GM23338 (cell line): ENCODE measurements around the gene PSD4. TPM values are rescaled to one million over a fixed set of nuclear protein-coding genes. Genes with fewer than 3 reads are reported as not detected.

Experiments
- ATAC-seq: fragments of 200-7000 bp; cut with Tn5 transposase; 3 replicates; pipeline ENCODE4 v1.9.1; 2020
- DNase-seq: peaks from one replicate; pipeline ENCODE4 v3.0.0-alpha.2; 2015; ENCODE audit warnings: low spot score
- H2AFZ ChIP-seq: fragments of 200-600 bp; sonication (generic); 2 replicates; pipeline ENCODE4 v1.8.0; 2016; ENCODE audit warnings: antibody characterized with exemption, mild to moderate bottlenecking, moderate library complexity
- H3F3A ChIP-seq: fragments of 200-600 bp; sonication (generic); replicated peaks from 2 replicates; pipeline ENCODE4 v1.8.0; 2017; ENCODE audit warnings: antibody characterized with exemption, mixed run types, low read depth
- H3K27ac ChIP-seq: fragments of 200-600 bp; sonication (generic); 2 replicates; pipeline ENCODE4 v1.6.1; 2016; ENCODE audit warnings: low read depth
- H3K27me3 ChIP-seq: fragments of 200-600 bp; sonication (generic); 2 replicates; pipeline ENCODE4 v1.8.0; 2016; ENCODE audit warnings: mild to moderate bottlenecking, mixed run types, moderate library complexity; ENCODE audit not compliant: insufficient read depth
- H3K36me3 ChIP-seq: fragments of 200-600 bp; sonication (generic); 2 replicates; pipeline ENCODE4 v1.8.0; 2016; ENCODE audit warnings: mild to moderate bottlenecking; ENCODE audit not compliant: insufficient read depth
- H3K4me1 ChIP-seq: fragments of 200-600 bp; sonication (generic); 2 replicates; pipeline ENCODE4 v1.8.0; 2016; ENCODE audit warnings: mild to moderate bottlenecking, moderate library complexity; ENCODE audit not compliant: insufficient read depth
- H3K4me2 ChIP-seq: fragments of 200-600 bp; sonication (generic); 2 replicates; pipeline ENCODE4 v1.7.1; 2017; ENCODE audit warnings: mixed run types
- H3K4me3 ChIP-seq: fragments of 200-600 bp; sonication (generic); 2 replicates; pipeline ENCODE4 v1.6.1; 2016; ENCODE audit warnings: mixed run types
- H3K79me2 ChIP-seq: fragments of 200-600 bp; sonication (generic); replicated peaks from 2 replicates; pipeline ENCODE4 v1.8.0; 2017; ENCODE audit warnings: mild to moderate bottlenecking; ENCODE audit not compliant: insufficient read depth
- H3K9me2 ChIP-seq: fragments of 200-600 bp; sonication (generic); 2 replicates; pipeline ENCODE4 v1.8.0; 2017; ENCODE audit not compliant: insufficient read depth
- H4K20me1 ChIP-seq: fragments of 200-600 bp; sonication (generic); replicated peaks from 2 replicates; pipeline ENCODE4 v1.8.0; 2017; ENCODE audit warnings: mild to moderate bottlenecking; ENCODE audit not compliant: insufficient read depth
- H3K27ac Mint-ChIP-seq: 2 replicates; pipeline ENCODE4 v1.8.0; 2020; ENCODE audit warnings: inconsistent platforms, mild to moderate bottlenecking, moderate library complexity, mixed read lengths
- H3K27me3 Mint-ChIP-seq: 3 replicates; pipeline ENCODE4 v1.8.0; 2022; ENCODE audit warnings: low read depth, mild to moderate bottlenecking, moderate library complexity, mixed read lengths, inconsistent platforms; ENCODE audit not compliant: insufficient read depth, poor library complexity
- H3K36me3 Mint-ChIP-seq: 3 replicates; pipeline ENCODE4 v1.8.0; 2021; ENCODE audit warnings: low read depth, mild to moderate bottlenecking, inconsistent platforms, moderate library complexity, mixed read lengths
- H3K4me1 Mint-ChIP-seq: 3 replicates; pipeline ENCODE4 v1.8.0; 2020; ENCODE audit warnings: mild to moderate bottlenecking, inconsistent platforms, mixed read lengths
- H3K4me3 Mint-ChIP-seq: 3 replicates; pipeline ENCODE4 v1.8.0; 2021; ENCODE audit warnings: moderate library complexity, mild to moderate bottlenecking, inconsistent platforms, mixed read lengths
- H3K9me3 Mint-ChIP-seq: 3 replicates; pipeline ENCODE4 v1.8.0; 2020; ENCODE audit warnings: moderate library complexity, mild to moderate bottlenecking, inconsistent platforms, mixed read lengths
- CREB1 ChIP-seq: fragments of 250-450 bp; sonication (Bioruptor Pico); IDR thresholded peaks from 2 replicates; pipeline ENCODE4 v1.5.0; 2020; ENCODE audit warnings: low read depth, mild to moderate bottlenecking, moderate library complexity
- EZH2 ChIP-seq: fragments of 200-600 bp; sonication (generic); IDR thresholded peaks from one replicate; pipeline ENCODE4 v1.8.0; 2017; ENCODE audit warnings: antibody characterized with exemption, mild to moderate bottlenecking, low read depth; ENCODE audit not compliant: unreplicated experiment
- EZH2phosphoT487 ChIP-seq: fragments of 200-600 bp; sonication (generic); IDR thresholded peaks from one replicate; pipeline ENCODE4 v1.8.1; 2018; ENCODE audit warnings: antibody characterized with exemption; ENCODE audit not compliant: unreplicated experiment
- JUNB ChIP-seq: IDR thresholded peaks from one replicate; pipeline ENCODE4 v1.6.1; 2016; ENCODE audit warnings: antibody characterized with exemption; ENCODE audit not compliant: unreplicated experiment
- NANOG ChIP-seq: IDR thresholded peaks from 2 replicates; pipeline ENCODE4 v1.6.1; 2016; ENCODE audit warnings: antibody characterized with exemption, borderline replicate concordance
- POLR2AphosphoS5 ChIP-seq: IDR thresholded peaks from 2 replicates; pipeline ENCODE4 v1.6.1; 2016; ENCODE audit warnings: antibody characterized with exemption, low read depth
- STAT1 ChIP-seq: IDR thresholded peaks from one replicate; pipeline ENCODE4 v1.6.1; 2016; ENCODE audit warnings: antibody characterized with exemption; ENCODE audit not compliant: unreplicated experiment
- ZNF114 ChIP-seq: fragments of 250-450 bp; sonication (Bioruptor Pico); IDR thresholded peaks from 2 replicates; pipeline ENCODE4 v1.5.0; 2020; ENCODE audit warnings: mild to moderate bottlenecking, moderate library complexity
- ZNF331 ChIP-seq: fragments of 250-450 bp; sonication (Bioruptor Pico); IDR thresholded peaks from 2 replicates; pipeline ENCODE4 v1.5.0; 2020; ENCODE audit warnings: low read depth, mild to moderate bottlenecking, moderate library complexity
- polyA plus RNA-seq: library from polyadenylated mRNA; unstranded; fragments of >200 nt; fragmentation: Nextera tagmentation; extraction: Ambion mirVana; gene quantifications from 2 replicates; pipeline ENCODE4 v1.2.1, GENCODE V29; 2016
- total RNA-seq: library from RNA; depleted of rRNA; stranded (reverse); fragments of >200 nt; shearing (Covaris generic); gene quantifications from 2 replicates; pipeline ENCODE4 v1.2.3, GENCODE V29; 2014
- TF ChIP-seq, protein P1 (sequence below), 2 experiments: fragments of 200-600 bp in 1 of 2; sonication (generic) in 1 of 2; conservative IDR thresholded peaks; 2 replicates each; pipeline versions ENCODE4 v1.5.1 to v1.6.1; 2016 to 2017; ENCODE audit warnings: antibody characterized with exemption in 2 of 2, low read depth in 2 of 2, mild to moderate bottlenecking in 2 of 2, moderate library complexity in 1 of 2
- TF ChIP-seq, protein P2 (sequence below): IDR thresholded peaks from one replicate; pipeline ENCODE4 v1.6.1; 2018; ENCODE audit warnings: antibody characterized with exemption; ENCODE audit not compliant: unreplicated experiment
- TF ChIP-seq, protein P3 (sequence below): fragments of 250-450 bp; sonication (Bioruptor Pico); IDR thresholded peaks from 2 replicates; pipeline ENCODE4 v1.5.0; 2020; ENCODE audit warnings: mild to moderate bottlenecking, moderate library complexity
- TF ChIP-seq, protein P4 (sequence below): IDR thresholded peaks from 2 replicates; pipeline ENCODE4 v1.6.1; 2016; ENCODE audit warnings: antibody characterized with exemption

Gene PSD4
- total and polyA plus RNA-seq, 2 experiments from 2014 or later: 0.06 to 0.66 TPM

DNA sequence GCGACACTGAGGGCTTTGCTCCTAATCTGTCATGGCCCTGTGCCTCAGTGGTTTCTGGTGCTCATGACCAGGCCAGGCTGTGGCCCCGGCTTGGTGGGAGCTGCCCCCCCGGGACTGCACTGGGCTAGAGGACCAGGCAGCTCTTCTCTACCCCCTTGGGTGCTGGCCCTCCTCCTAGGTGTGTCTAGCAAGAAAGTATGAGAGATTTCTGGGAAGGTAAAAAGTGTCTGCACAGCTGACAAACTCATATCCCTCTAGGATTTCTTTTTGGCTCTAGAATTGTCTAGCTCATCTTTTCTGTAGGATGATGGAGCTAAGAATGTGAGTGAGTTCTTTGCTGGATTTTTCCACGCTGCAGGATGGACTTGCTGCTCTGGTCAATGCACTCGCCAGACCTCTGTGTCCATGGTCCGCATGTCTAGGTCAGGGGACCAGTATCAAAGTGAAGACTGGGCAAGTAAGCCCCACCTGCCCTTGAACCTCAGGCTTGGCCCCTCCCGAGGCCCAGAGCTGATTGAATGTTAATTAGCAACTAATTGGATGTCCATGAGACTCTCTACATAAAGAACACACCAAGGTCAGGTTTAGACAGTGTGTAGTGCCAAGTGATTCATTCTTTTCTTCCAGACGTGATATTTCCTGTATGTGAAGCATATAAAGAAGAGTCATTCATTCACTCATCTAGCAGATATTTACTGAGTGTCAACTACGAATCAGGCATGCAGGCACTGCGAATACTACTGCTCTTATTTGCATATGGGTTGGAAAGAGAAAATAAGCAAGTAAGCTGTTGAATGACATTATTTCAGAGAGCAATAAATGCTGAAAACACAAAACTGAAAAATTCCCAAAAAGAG lies 15.6 kb upstream of the PSD4 start:
- TF ChIP-seq, protein P1, sequence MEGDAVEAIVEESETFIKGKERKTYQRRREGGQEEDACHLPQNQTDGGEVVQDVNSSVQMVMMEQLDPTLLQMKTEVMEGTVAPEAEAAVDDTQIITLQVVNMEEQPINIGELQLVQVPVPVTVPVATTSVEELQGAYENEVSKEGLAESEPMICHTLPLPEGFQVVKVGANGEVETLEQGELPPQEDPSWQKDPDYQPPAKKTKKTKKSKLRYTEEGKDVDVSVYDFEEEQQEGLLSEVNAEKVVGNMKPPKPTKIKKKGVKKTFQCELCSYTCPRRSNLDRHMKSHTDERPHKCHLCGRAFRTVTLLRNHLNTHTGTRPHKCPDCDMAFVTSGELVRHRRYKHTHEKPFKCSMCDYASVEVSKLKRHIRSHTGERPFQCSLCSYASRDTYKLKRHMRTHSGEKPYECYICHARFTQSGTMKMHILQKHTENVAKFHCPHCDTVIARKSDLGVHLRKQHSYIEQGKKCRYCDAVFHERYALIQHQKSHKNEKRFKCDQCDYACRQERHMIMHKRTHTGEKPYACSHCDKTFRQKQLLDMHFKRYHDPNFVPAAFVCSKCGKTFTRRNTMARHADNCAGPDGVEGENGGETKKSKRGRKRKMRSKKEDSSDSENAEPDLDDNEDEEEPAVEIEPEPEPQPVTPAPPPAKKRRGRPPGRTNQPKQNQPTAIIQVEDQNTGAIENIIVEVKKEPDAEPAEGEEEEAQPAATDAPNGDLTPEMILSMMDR (conservative IDR thresholded peaks at IDR 0.05; ENCODE audit: low read depth in 2 of 2): no peak
- TF ChIP-seq JUNB (no peak), NANOG (no peak), CREB1 (no peak), EZH2 (no peak), POLR2AphosphoS5 (no peak), STAT1 (no peak), ZNF114 (CRISPR knock-in tag) (no peak), EZH2phosphoT487 (no peak), ZNF331 (CRISPR knock-in tag) (no peak)
- TF ChIP-seq, protein P2, sequence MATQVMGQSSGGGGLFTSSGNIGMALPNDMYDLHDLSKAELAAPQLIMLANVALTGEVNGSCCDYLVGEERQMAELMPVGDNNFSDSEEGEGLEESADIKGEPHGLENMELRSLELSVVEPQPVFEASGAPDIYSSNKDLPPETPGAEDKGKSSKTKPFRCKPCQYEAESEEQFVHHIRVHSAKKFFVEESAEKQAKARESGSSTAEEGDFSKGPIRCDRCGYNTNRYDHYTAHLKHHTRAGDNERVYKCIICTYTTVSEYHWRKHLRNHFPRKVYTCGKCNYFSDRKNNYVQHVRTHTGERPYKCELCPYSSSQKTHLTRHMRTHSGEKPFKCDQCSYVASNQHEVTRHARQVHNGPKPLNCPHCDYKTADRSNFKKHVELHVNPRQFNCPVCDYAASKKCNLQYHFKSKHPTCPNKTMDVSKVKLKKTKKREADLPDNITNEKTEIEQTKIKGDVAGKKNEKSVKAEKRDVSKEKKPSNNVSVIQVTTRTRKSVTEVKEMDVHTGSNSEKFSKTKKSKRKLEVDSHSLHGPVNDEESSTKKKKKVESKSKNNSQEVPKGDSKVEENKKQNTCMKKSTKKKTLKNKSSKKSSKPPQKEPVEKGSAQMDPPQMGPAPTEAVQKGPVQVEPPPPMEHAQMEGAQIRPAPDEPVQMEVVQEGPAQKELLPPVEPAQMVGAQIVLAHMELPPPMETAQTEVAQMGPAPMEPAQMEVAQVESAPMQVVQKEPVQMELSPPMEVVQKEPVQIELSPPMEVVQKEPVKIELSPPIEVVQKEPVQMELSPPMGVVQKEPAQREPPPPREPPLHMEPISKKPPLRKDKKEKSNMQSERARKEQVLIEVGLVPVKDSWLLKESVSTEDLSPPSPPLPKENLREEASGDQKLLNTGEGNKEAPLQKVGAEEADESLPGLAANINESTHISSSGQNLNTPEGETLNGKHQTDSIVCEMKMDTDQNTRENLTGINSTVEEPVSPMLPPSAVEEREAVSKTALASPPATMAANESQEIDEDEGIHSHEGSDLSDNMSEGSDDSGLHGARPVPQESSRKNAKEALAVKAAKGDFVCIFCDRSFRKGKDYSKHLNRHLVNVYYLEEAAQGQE: no peak
- TF ChIP-seq, protein P3, sequence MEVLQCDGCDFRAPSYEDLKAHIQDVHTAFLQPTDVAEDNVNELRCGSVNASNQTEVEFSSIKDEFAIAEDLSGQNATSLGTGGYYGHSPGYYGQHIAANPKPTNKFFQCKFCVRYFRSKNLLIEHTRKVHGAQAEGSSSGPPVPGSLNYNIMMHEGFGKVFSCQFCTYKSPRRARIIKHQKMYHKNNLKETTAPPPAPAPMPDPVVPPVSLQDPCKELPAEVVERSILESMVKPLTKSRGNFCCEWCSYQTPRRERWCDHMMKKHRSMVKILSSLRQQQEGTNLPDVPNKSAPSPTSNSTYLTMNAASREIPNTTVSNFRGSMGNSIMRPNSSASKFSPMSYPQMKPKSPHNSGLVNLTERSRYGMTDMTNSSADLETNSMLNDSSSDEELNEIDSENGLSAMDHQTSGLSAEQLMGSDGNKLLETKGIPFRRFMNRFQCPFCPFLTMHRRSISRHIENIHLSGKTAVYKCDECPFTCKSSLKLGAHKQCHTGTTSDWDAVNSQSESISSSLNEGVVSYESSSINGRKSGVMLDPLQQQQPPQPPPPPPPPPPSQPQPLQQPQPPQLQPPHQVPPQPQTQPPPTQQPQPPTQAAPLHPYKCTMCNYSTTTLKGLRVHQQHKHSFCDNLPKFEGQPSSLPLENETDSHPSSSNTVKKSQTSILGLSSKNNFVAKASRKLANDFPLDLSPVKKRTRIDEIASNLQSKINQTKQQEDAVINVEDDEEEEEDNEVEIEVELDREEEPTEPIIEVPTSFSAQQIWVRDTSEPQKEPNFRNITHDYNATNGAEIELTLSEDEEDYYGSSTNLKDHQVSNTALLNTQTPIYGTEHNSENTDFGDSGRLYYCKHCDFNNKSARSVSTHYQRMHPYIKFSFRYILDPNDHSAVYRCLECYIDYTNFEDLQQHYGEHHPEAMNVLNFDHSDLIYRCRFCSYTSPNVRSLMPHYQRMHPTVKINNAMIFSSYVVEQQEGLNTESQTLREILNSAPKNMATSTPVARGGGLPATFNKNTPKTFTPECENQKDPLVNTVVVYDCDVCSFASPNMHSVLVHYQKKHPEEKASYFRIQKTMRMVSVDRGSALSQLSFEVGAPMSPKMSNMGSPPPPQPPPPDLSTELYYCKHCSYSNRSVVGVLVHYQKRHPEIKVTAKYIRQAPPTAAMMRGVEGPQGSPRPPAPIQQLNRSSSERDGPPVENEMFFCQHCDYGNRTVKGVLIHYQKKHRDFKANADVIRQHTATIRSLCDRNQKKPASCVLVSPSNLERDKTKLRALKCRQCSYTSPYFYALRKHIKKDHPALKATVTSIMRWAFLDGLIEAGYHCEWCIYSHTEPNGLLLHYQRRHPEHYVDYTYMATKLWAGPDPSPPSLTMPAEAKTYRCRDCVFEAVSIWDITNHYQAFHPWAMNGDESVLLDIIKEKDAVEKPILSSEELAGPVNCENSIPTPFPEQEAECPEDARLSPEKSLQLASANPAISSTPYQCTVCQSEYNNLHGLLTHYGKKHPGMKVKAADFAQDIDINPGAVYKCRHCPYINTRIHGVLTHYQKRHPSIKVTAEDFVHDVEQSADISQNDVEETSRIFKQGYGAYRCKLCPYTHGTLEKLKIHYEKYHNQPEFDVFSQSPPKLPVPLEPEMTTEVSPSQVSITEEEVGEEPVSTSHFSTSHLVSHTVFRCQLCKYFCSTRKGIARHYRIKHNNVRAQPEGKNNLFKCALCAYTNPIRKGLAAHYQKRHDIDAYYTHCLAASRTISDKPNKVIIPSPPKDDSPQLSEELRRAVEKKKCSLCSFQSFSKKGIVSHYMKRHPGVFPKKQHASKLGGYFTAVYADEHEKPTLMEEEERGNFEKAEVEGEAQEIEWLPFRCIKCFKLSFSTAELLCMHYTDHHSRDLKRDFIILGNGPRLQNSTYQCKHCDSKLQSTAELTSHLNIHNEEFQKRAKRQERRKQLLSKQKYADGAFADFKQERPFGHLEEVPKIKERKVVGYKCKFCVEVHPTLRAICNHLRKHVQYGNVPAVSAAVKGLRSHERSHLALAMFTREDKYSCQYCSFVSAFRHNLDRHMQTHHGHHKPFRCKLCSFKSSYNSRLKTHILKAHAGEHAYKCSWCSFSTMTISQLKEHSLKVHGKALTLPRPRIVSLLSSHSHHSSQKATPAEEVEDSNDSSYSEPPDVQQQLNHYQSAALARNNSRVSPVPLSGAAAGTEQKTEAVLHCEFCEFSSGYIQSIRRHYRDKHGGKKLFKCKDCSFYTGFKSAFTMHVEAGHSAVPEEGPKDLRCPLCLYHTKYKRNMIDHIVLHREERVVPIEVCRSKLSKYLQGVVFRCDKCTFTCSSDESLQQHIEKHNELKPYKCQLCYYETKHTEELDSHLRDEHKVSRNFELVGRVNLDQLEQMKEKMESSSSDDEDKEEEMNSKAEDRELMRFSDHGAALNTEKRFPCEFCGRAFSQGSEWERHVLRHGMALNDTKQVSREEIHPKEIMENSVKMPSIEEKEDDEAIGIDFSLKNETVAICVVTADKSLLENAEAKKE (CRISPR knock-in tag): no peak
- TF ChIP-seq, protein P4, sequence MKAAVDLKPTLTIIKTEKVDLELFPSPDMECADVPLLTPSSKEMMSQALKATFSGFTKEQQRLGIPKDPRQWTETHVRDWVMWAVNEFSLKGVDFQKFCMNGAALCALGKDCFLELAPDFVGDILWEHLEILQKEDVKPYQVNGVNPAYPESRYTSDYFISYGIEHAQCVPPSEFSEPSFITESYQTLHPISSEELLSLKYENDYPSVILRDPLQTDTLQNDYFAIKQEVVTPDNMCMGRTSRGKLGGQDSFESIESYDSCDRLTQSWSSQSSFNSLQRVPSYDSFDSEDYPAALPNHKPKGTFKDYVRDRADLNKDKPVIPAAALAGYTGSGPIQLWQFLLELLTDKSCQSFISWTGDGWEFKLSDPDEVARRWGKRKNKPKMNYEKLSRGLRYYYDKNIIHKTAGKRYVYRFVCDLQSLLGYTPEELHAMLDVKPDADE: no peak
- Mint-ChIP-seq H3K27me3 (peaks cover 13% of the 10 kb centered on the region), H3K4me3 (peak overlapping the region; percentile 72), H3K36me3 (no peaks in the 10 kb centered on the region), H3K4me1 (peaks cover 12% of the 10 kb centered on the region), H3K27ac (no peak overlapping the region), H3K9me3 (no peaks in the 10 kb centered on the region; the same call in 2 of the 3 replicates)
- H3K4me3 ChIP-seq: peak overlapping the region; percentile 54
- no peaks in the 10 kb centered on the region for H3F3A ChIP-seq
- H3K79me2 ChIP-seq: no peaks in the 10 kb centered on the region
- peak overlapping the region; percentile 91; the same call in 1 of the 2 replicates for H2AFZ ChIP-seq
- H3K27ac ChIP-seq: no peak overlapping the region
- no peaks in the 10 kb centered on the region for H3K36me3 ChIP-seq
- H4K20me1 ChIP-seq: no peaks in the 10 kb centered on the region
- H3K4me1 ChIP-seq: peaks cover 13% of the 10 kb centered on the region
- no peaks in the 10 kb centered on the region for H3K9me2 ChIP-seq
- H3K4me2 ChIP-seq: peak overlapping the region; percentile 85
- ATAC-seq (no peak), DNase-seq (no peak)
- H3K27me3 ChIP-seq: peaks cover 21% of the 10 kb centered on the region
